Measurements from ENCODE around the gene CFAP107.

- TF ChIP-seq EZH2phosphoT487 (IDR thresholded peaks at IDR 0.05; ENCODE audit: low read depth) = no peak
- TF ChIP-seq CTCF (IDR thresholded peaks at IDR 0.05; ENCODE audit: low read depth, low read length) = no peak
These were observed 17.6 kb upstream of the CFAP107 start for GRCh38 chr1:12728391-12728790.
